Measurements from ENCODE around the gene TMEM221. TPM values are rescaled to one million over a fixed set of nuclear protein-coding genes. Genes with fewer than 3 reads are reported as not detected.

The TMEM221 gene
- total and polyA plus RNA-seq, 9 of the 15 experiments (the other 6 are each of a cell fraction or from before 2014, with no cell fraction given): 0.06 to 0.35 TPM; not detected in 7

GRCh38 chr19:17405250-17406045, 43.0 kb downstream of the TMEM221 start, which contains the start of gene BST2 (continued):
- TF ChIP-seq ZNF280B (CRISPR knock-in tag; IDR thresholded peaks at IDR 0.05): no peak
- TF ChIP-seq ETV1 (tag; conservative IDR thresholded peaks at IDR 0.05; ENCODE audit: low read depth): no peak
- no peak for TF ChIP-seq MTA1 (IDR thresholded peaks at IDR 0.05; ENCODE audit: borderline replicate concordance)
- TF ChIP-seq HDAC1 (IDR thresholded peaks at IDR 0.05): peak in 1 of 2 experiments; percentile 74; a peak in 2 of 4 replicates
- TF ChIP-seq CREB5 (CRISPR knock-in tag; IDR thresholded peaks at IDR 0.05): no peak
- TF ChIP-seq RB1 (IDR thresholded peaks at IDR 0.05; ENCODE audit: low read depth): no peak; the same call in 1 of the 2 replicates
- no peak for TF ChIP-seq ZBTB33 (CRISPR knock-in tag; IDR thresholded peaks at IDR 0.05)
- TF ChIP-seq TRIM28 (IDR thresholded peaks at IDR 0.05): no peak
- no peak for TF ChIP-seq ZFP1 (CRISPR knock-in tag; IDR thresholded peaks at IDR 0.05)
- no peak for TF ChIP-seq FUS (optimal IDR thresholded peaks at IDR 0.05; ENCODE audit: low read depth, low read length)
- TF ChIP-seq NCOA6 (IDR thresholded peaks at IDR 0.05): no peak
- TF ChIP-seq TEAD1 (CRISPR knock-in tag; IDR thresholded peaks at IDR 0.05): no peak
- TF ChIP-seq ATF4 (CRISPR knock-in tag; IDR thresholded peaks at IDR 0.05): no peak
- TF ChIP-seq ESRRA (IDR thresholded peaks at IDR 0.05; ENCODE audit: borderline replicate concordance, low read depth): peak; percentile 63; the same call in 1 of the 2 replicates
- no peak for TF ChIP-seq FOSL1 (tag; conservative IDR thresholded peaks at IDR 0.05)
- no peak for TF ChIP-seq SMARCA5 (IDR thresholded peaks at IDR 0.05)
- TF ChIP-seq CHD4 (IDR thresholded peaks at IDR 0.05; ENCODE audit: insufficient read depth, insufficient replicate concordance, low read depth, low read length, poor library complexity, severe bottlenecking): no peak
- no peak; the same call in 1 of the 2 replicates for TF ChIP-seq NR2C1 (IDR thresholded peaks at IDR 0.05)
- TF ChIP-seq NR2C1 (tag; IDR thresholded peaks at IDR 0.05): no peak; the same call in 1 of the 2 replicates
- TF ChIP-seq ZZZ3 (IDR thresholded peaks at IDR 0.05): 0 out of 2 replicates have a peak, but pooled peaks have one; percentile 67
- peak; percentile 45; the same call in 1 of the 2 replicates for TF ChIP-seq DPF2 (IDR thresholded peaks at IDR 0.05)
- no peak for TF ChIP-seq HNRNPL (IDR thresholded peaks at IDR 0.05; ENCODE audit: low read depth, low read length)

Measured in K562 (cell line).